Measurements from ENCODE around the gene PALM.

The PALM gene

GRCh38 chr19:752652-753517, 44.1 kb downstream of the PALM start:
- peak; percentile 69 for DNase-seq

GRCh38 chr19:754530-754929, 45.8 kb downstream of the PALM start:
- no peak for DNase-seq

GRCh38 chr19:755063-755462, 46.3 kb downstream of the PALM start:
- peak; percentile 18 for DNase-seq

- no peak for DNase-seq
Observed at GRCh38 chr19:756236-756635, 47.5 kb downstream of the PALM start.

GRCh38 chr19:756821-757688, 48.3 kb downstream of the PALM start:
- DNase-seq: no peak

GRCh38 chr19:757811-758668, 49.3 kb downstream of the PALM start:
- DNase-seq: no peak

- DNase-seq: no peak
Observed at GRCh38 chr19:763181-763580, 54.4 kb downstream of the PALM start.

- DNase-seq: no peak
Observed at GRCh38 chr19:763869-764268, 55.1 kb downstream of the PALM start.

- DNase-seq: no peak
Observed at GRCh38 chr19:764301-764700, 55.6 kb downstream of the PALM start.

GRCh38 chr19:765179-765738, 56.5 kb downstream of the PALM start:
- DNase-seq: no peak

GRCh38 chr19:768424-768823, 59.7 kb downstream of the PALM start:
- peak; percentile 73 for DNase-seq

GRCh38 chr19:769616-770015, 60.9 kb downstream of the PALM start:
- no peak for DNase-seq

GRCh38 chr19:771332-771785, 62.6 kb downstream of the PALM start:
- no peak for DNase-seq

GRCh38 chr19:772063-772462, 63.3 kb downstream of the PALM start:
- no peak for DNase-seq

GRCh38 chr19:772730-773436, 64.1 kb downstream of the PALM start:
- no peak for DNase-seq

GRCh38 chr19:776549-776948, 67.8 kb downstream of the PALM start:
- no peak for DNase-seq

- DNase-seq: peak; percentile 69
Observed at GRCh38 chr19:778910-779653, 70.3 kb downstream of the PALM start.

- no peak for DNase-seq
Observed at GRCh38 chr19:780935-781334, 72.2 kb downstream of the PALM start.

- DNase-seq: no peak
Observed at GRCh38 chr19:781800-782184, 73.1 kb downstream of the PALM start.

GRCh38 chr19:782185-782877, 73.6 kb downstream of the PALM start:
- no peak for DNase-seq
